Measurements from ENCODE around the gene EIF4A2. TPM values are rescaled to one million over a fixed set of nuclear protein-coding genes. Genes with fewer than 3 reads are reported as not detected.
A peak's percentile ranks its signal among the peaks of the same experiment; 100 is the strongest.

EIF4A2 gene
- total and polyA plus RNA-seq, 8 donors: 344 to 925 (median 756) TPM

GRCh38 chr3:186825294-186825821 is 42.0 kb downstream of the EIF4A2 start:
- TF ChIP-seq, protein P1, sequence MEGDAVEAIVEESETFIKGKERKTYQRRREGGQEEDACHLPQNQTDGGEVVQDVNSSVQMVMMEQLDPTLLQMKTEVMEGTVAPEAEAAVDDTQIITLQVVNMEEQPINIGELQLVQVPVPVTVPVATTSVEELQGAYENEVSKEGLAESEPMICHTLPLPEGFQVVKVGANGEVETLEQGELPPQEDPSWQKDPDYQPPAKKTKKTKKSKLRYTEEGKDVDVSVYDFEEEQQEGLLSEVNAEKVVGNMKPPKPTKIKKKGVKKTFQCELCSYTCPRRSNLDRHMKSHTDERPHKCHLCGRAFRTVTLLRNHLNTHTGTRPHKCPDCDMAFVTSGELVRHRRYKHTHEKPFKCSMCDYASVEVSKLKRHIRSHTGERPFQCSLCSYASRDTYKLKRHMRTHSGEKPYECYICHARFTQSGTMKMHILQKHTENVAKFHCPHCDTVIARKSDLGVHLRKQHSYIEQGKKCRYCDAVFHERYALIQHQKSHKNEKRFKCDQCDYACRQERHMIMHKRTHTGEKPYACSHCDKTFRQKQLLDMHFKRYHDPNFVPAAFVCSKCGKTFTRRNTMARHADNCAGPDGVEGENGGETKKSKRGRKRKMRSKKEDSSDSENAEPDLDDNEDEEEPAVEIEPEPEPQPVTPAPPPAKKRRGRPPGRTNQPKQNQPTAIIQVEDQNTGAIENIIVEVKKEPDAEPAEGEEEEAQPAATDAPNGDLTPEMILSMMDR (IDR thresholded peaks at IDR 0.05): no peak
- Histone ChIP-seq H3K4me3 (no peak overlapping the region), H3K9me3 (no peaks in the 10 kb centered on the region), H3K36me3 (no peaks in the 10 kb centered on the region), H3K27me3 (peaks cover 48 to 76% of the 10 kb centered on the region in 2 donors), H3K27ac (no peak overlapping the region), H3K4me1 (peaks cover 0 to 20% of the 10 kb centered on the region in 2 donors)
- ATAC-seq (peak; percentile 9), DNase-seq (peak in 2 of 4 donors; percentile 9 to 75)
- intact Hi-C loops (cut with DNase I): no loop called here

DNA sequence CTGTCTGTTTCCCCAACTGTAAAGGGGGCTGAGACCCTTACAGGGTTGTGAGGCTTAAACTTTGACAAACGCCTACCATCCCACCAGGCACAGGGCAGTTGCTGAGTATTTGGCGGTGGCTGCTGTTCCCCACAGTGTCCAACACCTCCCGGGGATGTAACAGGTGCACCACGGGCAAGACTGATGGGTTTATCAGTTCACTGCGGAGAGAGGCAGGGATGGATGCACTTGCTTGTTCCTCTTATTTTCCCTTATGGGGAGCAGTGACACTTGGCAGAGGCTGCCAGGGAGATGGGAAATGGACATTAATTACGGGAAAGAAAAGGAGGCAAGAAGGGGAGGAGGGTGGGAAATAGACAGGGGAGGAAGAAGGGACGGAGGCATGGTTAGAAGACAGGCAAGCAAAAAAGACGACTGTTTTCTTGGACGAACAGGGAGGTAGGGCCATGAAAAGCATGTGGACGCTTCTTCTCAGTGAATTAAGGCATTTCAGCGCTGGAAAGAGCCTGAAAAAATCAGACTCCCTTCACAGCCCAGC is 42.6 kb downstream of the EIF4A2 start:
- Histone ChIP-seq H3K4me3 (no peak overlapping the region), H3K27ac (no peak overlapping the region), H3K4me1 (peaks cover 0 to 20% of the 10 kb centered on the region in 2 donors), H3K36me3 (no peaks in the 10 kb centered on the region), H3K27me3 (peaks cover 48 to 82% of the 10 kb centered on the region in 2 donors), H3K9me3 (no peaks in the 10 kb centered on the region)
- DNase-seq (no peak), ATAC-seq (no peak)
- TF ChIP-seq, protein P1 (IDR thresholded peaks at IDR 0.05): no peak
- intact Hi-C loops (cut with DNase I): no loop called here

DNA sequence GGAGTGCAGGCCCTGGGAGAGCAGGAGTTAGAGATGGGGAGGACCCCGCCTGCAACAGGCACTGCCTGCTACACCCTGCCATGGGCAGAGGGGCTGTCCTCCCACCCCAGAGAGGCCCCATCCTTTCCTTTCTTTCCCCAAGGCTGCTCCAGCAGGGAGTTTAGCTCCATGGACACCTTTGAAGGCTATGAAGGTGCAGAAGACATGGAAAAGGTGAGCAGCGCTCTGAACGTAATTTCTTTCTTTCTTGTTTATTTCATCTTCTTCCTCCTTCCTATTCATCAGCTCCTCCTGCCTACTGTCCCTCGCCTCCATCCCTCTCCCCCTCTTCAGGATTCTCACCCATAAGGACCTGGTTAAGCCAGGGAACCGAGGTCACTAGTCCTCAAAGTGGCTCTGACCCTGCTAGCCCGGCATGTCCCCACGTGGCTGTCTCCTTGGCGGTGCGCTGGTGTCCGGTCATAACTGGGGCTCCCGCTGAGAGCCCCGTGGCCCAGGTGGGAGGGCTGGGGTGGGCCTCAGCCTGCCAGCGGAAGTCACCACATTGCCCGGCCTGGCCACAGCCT is 43.1 kb downstream of the EIF4A2 start:
- H3K27me3 ChIP-seq: peaks cover 48 to 87% of the 10 kb centered on the region in 2 donors
- H3K4me3 ChIP-seq: peak overlapping the region; percentile 58 to 67
- H3K27ac ChIP-seq: no peak overlapping the region
- intact Hi-C loops (cut with DNase I): no loop called here
- ATAC-seq (peak; percentile 24), DNase-seq (no peak)
- H3K9me3 ChIP-seq: no peaks in the 10 kb centered on the region
- TF ChIP-seq, protein P1 (IDR thresholded peaks at IDR 0.05): no peak
- H3K36me3 ChIP-seq: no peaks in the 10 kb centered on the region
- H3K4me1 ChIP-seq: peaks cover 0 to 20% of the 10 kb centered on the region in 2 donors

DNA sequence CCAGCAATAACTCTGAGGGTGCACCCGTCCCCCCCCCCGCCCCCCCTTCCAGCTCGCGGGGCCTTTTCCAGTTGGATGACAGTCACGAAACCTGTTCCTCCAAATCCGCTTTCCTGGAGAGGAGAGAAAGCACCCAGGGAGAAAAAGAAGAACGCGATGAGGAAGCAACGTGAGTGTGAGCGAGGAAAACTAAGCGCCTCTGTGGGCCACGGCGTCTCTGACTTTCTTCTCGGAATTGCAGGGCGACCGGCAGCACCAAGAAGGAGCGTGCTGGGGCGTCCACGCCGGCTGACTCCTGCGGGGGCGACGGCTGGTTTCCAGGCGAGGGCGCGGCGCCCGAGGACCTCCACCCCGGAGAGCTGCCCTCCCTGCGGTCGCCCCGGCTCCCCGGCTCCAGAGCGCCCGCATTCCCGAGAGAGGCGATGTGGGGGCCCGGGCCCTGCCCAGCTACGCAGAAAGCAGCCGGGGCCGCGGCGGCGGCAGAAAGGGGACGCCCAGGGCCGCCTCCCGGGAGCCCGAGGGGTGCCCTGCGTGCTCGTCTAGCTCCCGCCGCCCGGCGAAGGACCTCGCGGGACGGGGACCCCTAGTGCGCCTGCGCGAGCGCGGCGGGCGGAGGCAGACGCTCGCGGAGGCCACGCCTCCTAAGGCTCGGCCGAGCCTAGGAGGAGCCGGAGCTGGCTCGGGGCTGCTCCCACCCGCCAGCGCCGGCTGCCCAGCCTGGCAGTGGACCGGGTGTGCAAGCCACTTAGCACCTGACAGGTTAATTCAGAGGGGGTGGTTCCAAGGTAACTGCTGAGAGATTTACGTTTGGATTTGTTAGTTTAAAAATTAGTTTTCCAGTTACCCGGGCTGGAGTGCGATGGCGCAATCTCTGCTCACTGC is 43.8 kb downstream of the EIF4A2 start:
- no peaks in the 10 kb centered on the region for H3K9me3 ChIP-seq
- H3K27me3 ChIP-seq: peaks cover 48 to 94% of the 10 kb centered on the region in 2 donors
- ATAC-seq: peak; percentile 97
- H3K36me3 ChIP-seq: no peaks in the 10 kb centered on the region
- TF ChIP-seq, protein P1 (IDR thresholded peaks at IDR 0.05): no peak
- H3K27ac ChIP-seq: no peak overlapping the region
- peak overlapping the region; percentile 58 to 67 for H3K4me3 ChIP-seq
- peak; percentile 72 to 97 (median 86) for DNase-seq
- intact Hi-C loops (cut with DNase I): no loop called here
- H3K4me1 ChIP-seq: peaks cover 0 to 20% of the 10 kb centered on the region in 2 donors

DNA sequence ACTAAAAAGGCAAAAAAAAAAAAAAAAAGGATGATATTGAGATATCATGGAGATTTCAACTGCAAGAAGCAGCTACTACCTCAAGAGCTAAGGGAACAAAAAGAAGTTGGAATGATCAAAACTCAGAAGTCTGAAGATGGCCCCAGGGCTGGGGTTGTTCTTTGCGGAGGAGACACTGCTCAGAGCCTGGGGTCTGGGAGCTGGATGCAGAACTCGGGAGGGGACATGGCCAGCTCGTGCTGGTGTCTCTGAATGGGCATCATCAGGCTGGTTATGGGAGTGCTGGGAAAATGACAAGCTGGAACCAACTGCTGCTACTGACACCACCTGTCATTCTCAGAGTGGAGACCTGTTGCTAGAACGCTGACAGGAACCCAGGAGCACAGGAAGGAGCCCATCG is 45.0 kb downstream of the EIF4A2 start:
- H3K36me3 ChIP-seq: no peaks in the 10 kb centered on the region
- ATAC-seq (no peak), DNase-seq (no peak)
- TF ChIP-seq, protein P1 (IDR thresholded peaks at IDR 0.05): no peak
- H3K27me3 ChIP-seq: peaks cover 48 to 96% of the 10 kb centered on the region in 2 donors
- H3K4me3 ChIP-seq: no peak overlapping the region
- no peaks in the 10 kb centered on the region for H3K9me3 ChIP-seq
- no peak overlapping the region for H3K27ac ChIP-seq
- intact Hi-C loops (cut with DNase I): no loop called here
- H3K4me1 ChIP-seq: peaks cover 0 to 20% of the 10 kb centered on the region in 2 donors
